GM12891 (cell line): ENCODE results near the gene ARIH2.

Experiments used
- PAX5 ChIP-seq: IDR thresholded peaks from 2 replicates; pipeline ENCODE4 v1.6.1; 2011; ENCODE audit warnings: low read length, moderate library complexity, mild to moderate bottlenecking; ENCODE audit not compliant: insufficient read depth, severe bottlenecking
- POLR2A ChIP-seq: IDR thresholded peaks from 2 replicates; pipeline ENCODE4 v1.6.1; 2011; ENCODE audit warnings: low read depth, low read length, control low read depth
- POLR2AphosphoS5 ChIP-seq: IDR thresholded peaks from 2 replicates; pipeline ENCODE4 v1.6.1; 2011; ENCODE audit warnings: low read depth, low read length, control low read depth
- TAF1 ChIP-seq: IDR thresholded peaks from 2 replicates; pipeline ENCODE4 v1.6.1; 2011; ENCODE audit warnings: low read depth, low read length, control low read depth

DNA sequence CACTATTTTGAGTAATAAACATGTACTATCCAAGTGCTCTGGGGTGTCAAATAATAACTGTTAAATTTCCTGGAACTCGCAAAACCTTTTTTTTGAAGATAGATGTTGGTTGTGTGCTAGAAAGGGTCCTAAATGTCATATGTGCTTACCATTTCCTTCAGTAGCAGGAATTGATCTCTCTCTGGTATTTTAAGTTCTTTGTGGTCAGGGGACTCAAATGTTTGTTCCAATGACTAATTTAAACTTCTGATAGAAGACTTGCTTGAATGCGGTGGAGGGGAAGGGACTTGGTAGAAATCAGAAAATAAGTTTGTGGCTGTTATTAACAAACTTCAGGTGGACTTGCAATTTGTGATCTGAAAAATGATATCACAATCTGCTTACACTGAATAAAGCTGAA lies 26.8 kb downstream of the ARIH2 start:
- TF ChIP-seq POLR2A = no peak
- TF ChIP-seq POLR2AphosphoS5 = no peak
- no peak for TF ChIP-seq TAF1
- no peak for TF ChIP-seq PAX5
